Fibroblast of lung (primary cell): ENCODE data around the gene TRAF2. TPM values are rescaled to one million over a fixed set of nuclear protein-coding genes. Genes with fewer than 3 reads are reported as not detected.

Source experiments
- DNase-seq, 2 donors: peaks; one replicate each; pipeline versions ENCODE4 v3.0.0 to v3.0.0-alpha.2; 2010; ENCODE audit warnings: low read depth in 2 of 2
- H2AFZ ChIP-seq: 2 replicates; pipeline ENCODE4 v1.5.1; 2012; ENCODE audit warnings: low read length, control low read depth, inconsistent platforms
- H3K27ac ChIP-seq: 2 replicates; pipeline ENCODE4 v1.5.1; 2011; ENCODE audit warnings: low read length, control low read depth; ENCODE audit not compliant: insufficient read depth
- H3K27me3 ChIP-seq: 2 replicates; pipeline ENCODE4 v1.5.1; 2011; ENCODE audit warnings: mild to moderate bottlenecking, low read length; ENCODE audit not compliant: control insufficient read depth, insufficient read depth
- H3K36me3 ChIP-seq: 2 replicates; pipeline ENCODE4 v1.5.1; 2011; ENCODE audit warnings: low read length; ENCODE audit not compliant: control insufficient read depth, insufficient read depth
- H3K4me1 ChIP-seq: 2 replicates; pipeline ENCODE4 v1.5.1; 2011; ENCODE audit warnings: low read length; ENCODE audit not compliant: control insufficient read depth, insufficient read depth; ENCODE audit errors: extremely low read depth
- H3K4me2 ChIP-seq: 2 replicates; pipeline ENCODE4 v1.5.1; 2011; ENCODE audit warnings: low read length, control low read depth; ENCODE audit not compliant: insufficient read depth; ENCODE audit errors: extremely low read depth
- H3K4me3 ChIP-seq, 4 experiments: fragments of 200-600 bp in 1 of 4; sonication (generic) in 1 of 4; replicated peaks in 1 of 4; 2 replicates each; pipeline ENCODE4 v1.5.1; 2011 to 2016; ENCODE audit warnings: low read length in 4 of 4, low read depth in 3 of 4, mild to moderate bottlenecking in 3 of 4, control low read depth in 2 of 4, inconsistent platforms in 1 of 4, mixed read lengths in 1 of 4; ENCODE audit not compliant: insufficient read depth in 1 of 4; ENCODE audit errors: control extremely low read depth in 1 of 4
- H3K79me2 ChIP-seq: 2 replicates; pipeline ENCODE4 v1.5.1; 2012; ENCODE audit warnings: mild to moderate bottlenecking, low read length, inconsistent platforms; ENCODE audit not compliant: control insufficient read depth, insufficient read depth
- H3K9ac ChIP-seq: 2 replicates; pipeline ENCODE4 v1.5.1; 2011; ENCODE audit warnings: mild to moderate bottlenecking, low read length, control low read depth; ENCODE audit not compliant: insufficient read depth
- H3K9me3 ChIP-seq: 2 replicates; pipeline ENCODE4 v1.5.1; 2012; ENCODE audit warnings: low read depth, low read length; ENCODE audit not compliant: control insufficient read depth, insufficient read depth
- H4K20me1 ChIP-seq: 2 replicates; pipeline ENCODE4 v1.5.1; 2011; ENCODE audit warnings: low read length; ENCODE audit not compliant: control insufficient read depth, insufficient read depth; ENCODE audit errors: extremely low read depth
- CTCF ChIP-seq, 2 donors: IDR thresholded peaks in 1 of 2; conservative IDR thresholded peaks in 1 of 2; 1 replicate in 1 of 2; 2 replicates in 1 of 2; pipeline ENCODE4 v1.5.1; 2011 to 2012; ENCODE audit warnings: low read length in 2 of 2, control low read depth in 1 of 2, inconsistent platforms in 1 of 2, low read depth in 1 of 2, mild to moderate bottlenecking in 1 of 2
- EZH2 ChIP-seq: IDR thresholded peaks from 2 replicates; pipeline ENCODE4 v1.5.1; 2012; ENCODE audit warnings: low read length, control low read depth, mild to moderate bottlenecking; ENCODE audit errors: missing control alignments
- polyA plus RNA-seq, 2 donors: library from polyadenylated mRNA; depleted of rRNA in 1 of 2; stranded (reverse) in 1 of 2; unstranded in 1 of 2; fragments of >200 nt; gene quantifications; 2 replicates each; pipeline ENCODE4 v1.2.1, GENCODE V29; 2011 to 2012; ENCODE audit warnings: missing spikeins in 1 of 2
- total RNA-seq: library from RNA; depleted of rRNA; stranded (reverse); fragments of >200 nt; gene quantifications from 2 replicates; pipeline ENCODE4 v1.2.1, GENCODE V29; 2014

Gene TRAF2
- total and polyA plus RNA-seq, 2 donors (not counting 1 experiment from before 2014, with no cell fraction given): 3.7 to 8.4 TPM

- no peaks in the 10 kb centered on the region for H4K20me1 ChIP-seq
- no peaks in the 10 kb centered on the region for H3K9me3 ChIP-seq
- H3K36me3 ChIP-seq: peaks cover 13% of the 10 kb centered on the region
- no peak for DNase-seq
- TF ChIP-seq CTCF (conservative IDR thresholded peaks at IDR 0.05 in 1 of 2, IDR thresholded peaks at IDR 0.05 in 1 of 2; ENCODE audit: low read depth in 1 of 2, low read length in 2 of 2) (no peak), EZH2 (no peak)
- H3K4me2 ChIP-seq: no peak overlapping the region
- H2AFZ ChIP-seq: no peak overlapping the region
- no peaks in the 10 kb centered on the region for H3K27me3 ChIP-seq
- peaks cover 13% of the 10 kb centered on the region for H3K4me1 ChIP-seq
- H3K79me2 ChIP-seq: no peaks in the 10 kb centered on the region
- H3K27ac ChIP-seq: no peak overlapping the region
- H3K4me3 ChIP-seq: no peak overlapping the region
- no peak overlapping the region for H3K9ac ChIP-seq
Observed at GRCh38 chr9:136906266-136906665, 19.9 kb downstream of the TRAF2 start.

- Histone ChIP-seq H3K27me3 (no peaks in the 10 kb centered on the region), H3K9me3 (no peaks in the 10 kb centered on the region), H2AFZ (no peak overlapping the region), H4K20me1 (no peaks in the 10 kb centered on the region), H3K4me2 (no peak overlapping the region), H3K9ac (no peak overlapping the region), H3K4me3 (no peak overlapping the region), H3K79me2 (no peaks in the 10 kb centered on the region), H3K4me1 (peaks cover 3% of the 10 kb centered on the region), H3K36me3 (peaks cover 13% of the 10 kb centered on the region), H3K27ac (no peak overlapping the region)
- no peak for DNase-seq
- TF ChIP-seq EZH2 (no peak), CTCF (conservative IDR thresholded peaks at IDR 0.05 in 1 of 2, IDR thresholded peaks at IDR 0.05 in 1 of 2; ENCODE audit: low read depth in 1 of 2, low read length in 2 of 2) (no peak)
Observed at GRCh38 chr9:136907011-136907914, 20.9 kb downstream of the TRAF2 start.

- Histone ChIP-seq H3K9me3 (no peaks in the 10 kb centered on the region), H3K36me3 (peaks cover 14% of the 10 kb centered on the region), H3K27ac (no peak overlapping the region), H2AFZ (no peak overlapping the region), H3K79me2 (no peaks in the 10 kb centered on the region), H3K4me2 (no peak overlapping the region), H4K20me1 (no peaks in the 10 kb centered on the region), H3K4me1 (no peaks in the 10 kb centered on the region), H3K27me3 (no peaks in the 10 kb centered on the region), H3K9ac (no peak overlapping the region), H3K4me3 (no peak overlapping the region)
- TF ChIP-seq CTCF (conservative IDR thresholded peaks at IDR 0.05 in 1 of 2, IDR thresholded peaks at IDR 0.05 in 1 of 2; ENCODE audit: low read depth in 1 of 2, low read length in 2 of 2): no peak
- TF ChIP-seq EZH2: no peak
- no peak for DNase-seq
Observed at GRCh38 chr9:136910197-136910900, 24.0 kb downstream of the TRAF2 start.
